ENCODE data around the gene DLX5.

Gene DLX5

DNA sequence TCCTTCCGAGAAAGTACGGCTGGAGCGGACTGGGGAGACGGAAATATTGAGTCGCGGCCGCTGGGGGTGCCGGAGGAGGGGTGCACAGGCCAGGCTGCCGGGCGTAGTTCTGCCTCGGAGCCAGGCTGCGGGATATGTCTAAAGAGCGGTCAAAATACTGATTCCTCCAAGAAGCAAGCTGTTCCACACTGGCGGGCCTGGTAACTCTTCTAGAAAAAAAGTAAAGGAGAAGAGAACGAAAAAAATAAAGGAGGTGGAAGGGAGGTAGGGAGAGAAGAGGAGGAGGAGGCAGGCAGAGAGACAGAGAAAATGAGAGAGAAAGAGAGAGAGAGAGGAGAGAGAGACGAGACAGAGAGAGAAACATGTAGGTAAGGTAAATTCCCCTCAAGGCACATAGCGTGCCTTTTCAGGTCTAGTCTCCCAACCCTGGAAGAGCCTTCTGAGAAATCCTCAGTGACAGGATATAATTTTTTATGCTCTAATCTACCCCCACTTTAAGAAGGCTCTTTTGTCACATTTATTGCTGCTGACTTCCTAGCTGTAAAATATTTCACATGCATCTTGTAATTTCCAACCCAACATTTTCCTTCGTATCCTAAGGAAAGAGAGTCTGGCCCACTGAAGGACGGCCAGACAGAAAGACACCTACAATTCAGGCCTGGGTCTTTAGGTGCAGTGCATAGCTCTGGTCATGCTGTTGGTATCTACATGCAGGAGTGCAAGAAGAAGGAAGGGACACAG lies 5.7 kb downstream of the DLX5 start:
- no peak for DNase-seq (ENCODE audit: low read depth in 1 of 2, low spot score in 1 of 2)

DNA sequence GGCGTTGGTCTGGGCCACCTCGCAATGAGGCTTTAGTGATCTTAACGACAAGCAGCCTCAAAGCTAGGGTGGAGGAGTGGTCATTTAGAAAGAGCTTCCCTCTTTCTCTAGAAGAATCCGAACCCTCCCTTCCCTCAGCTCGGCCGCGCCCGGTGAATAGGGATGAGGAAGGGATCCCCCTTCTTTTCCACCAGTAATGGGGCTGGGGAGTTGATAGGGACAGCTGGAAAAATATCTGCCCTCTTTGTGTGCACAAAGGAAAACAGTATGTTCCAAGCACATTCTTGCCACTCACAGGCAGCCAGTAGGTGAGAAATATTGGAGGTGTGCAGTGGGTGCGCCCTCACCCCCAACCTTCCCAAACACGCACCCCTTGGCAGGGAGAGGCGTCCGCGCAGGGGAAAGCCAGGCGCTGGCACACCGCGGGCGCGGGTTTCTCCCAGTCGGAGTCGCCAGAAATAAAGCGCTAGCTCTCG lies 6.5 kb downstream of the DLX5 start:
- DNase-seq (ENCODE audit: low read depth in 1 of 2, low spot score in 1 of 2), result no peak

GRCh38 chr7:97017192-97018125 lies 7.2 kb downstream of the DLX5 start:
- no peak for DNase-seq (ENCODE audit: low read depth in 1 of 2, low spot score in 1 of 2)

DNA sequence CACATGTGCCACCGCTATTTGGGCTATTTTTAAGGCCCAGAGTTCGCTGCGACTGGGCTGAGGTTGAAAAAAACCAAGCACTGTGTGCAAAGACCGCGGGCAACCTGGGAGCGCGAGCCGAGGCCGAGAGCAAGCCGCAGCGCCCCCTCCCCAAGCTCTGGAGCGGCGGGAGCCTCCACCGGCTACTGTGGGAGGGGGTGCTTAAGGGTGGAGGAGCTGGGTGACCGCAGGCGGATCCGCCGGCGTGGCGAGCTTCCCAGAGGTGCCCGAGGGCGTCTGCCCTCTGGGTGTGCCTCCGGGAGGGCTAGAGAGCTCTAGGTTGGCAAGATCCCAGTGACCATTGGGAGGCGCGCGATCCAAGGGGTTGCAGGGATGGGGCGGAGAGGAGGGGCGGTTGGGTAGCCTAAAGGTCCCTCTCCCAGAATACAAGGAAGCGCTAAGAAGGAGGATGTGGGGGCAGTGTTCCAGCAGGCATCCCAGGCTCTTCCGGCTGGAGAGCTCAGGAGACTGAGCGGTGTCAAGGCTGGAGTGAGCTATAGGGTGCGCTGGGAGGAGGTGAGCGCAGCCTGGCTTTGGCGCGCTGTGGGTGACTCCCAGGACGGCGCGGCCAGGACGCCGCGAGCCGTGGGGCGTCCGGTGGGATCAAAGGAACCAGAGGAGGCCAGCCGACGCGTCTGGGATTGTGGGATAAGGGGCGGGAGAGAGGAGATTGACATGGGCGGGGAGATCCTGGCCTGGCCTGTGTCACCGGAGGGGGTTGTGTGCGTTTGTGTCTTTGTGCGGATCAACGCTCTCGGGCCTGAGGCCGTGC lies 8.0 kb downstream of the DLX5 start:
- no peak for DNase-seq (ENCODE audit: low read depth in 1 of 2, low spot score in 1 of 2)

- no peak for DNase-seq (ENCODE audit: low read depth in 1 of 2, low spot score in 1 of 2)
Measured at GRCh38 chr7:97015756-97016380, 8.8 kb downstream of the DLX5 start.

DNA sequence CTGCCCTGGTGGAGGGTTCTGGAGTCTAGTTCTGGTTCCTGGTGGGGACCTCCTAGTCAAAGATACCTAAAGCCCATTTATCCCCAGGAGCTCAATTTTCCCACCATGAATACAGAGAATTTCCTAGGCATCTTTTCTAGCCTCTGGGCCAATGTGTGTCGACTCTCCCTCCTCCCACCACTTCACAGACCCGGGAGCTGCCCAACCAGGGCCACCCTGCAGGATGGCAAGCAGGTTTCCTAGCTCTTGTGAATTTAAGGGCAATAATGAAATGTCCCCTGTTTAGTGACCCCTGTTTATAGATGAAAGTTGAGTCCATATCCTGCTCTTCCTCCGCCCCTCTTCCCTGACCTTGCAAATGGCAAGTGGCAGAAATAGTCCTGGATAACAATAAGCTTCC lies 9.4 kb downstream of the DLX5 start:
- no peak for DNase-seq (ENCODE audit: low read depth in 1 of 2, low spot score in 1 of 2)

- no peak for DNase-seq (ENCODE audit: low read depth in 1 of 2, low spot score in 1 of 2)
Measured at GRCh38 chr7:97014145-97014750, 10.4 kb downstream of the DLX5 start.

DNA sequence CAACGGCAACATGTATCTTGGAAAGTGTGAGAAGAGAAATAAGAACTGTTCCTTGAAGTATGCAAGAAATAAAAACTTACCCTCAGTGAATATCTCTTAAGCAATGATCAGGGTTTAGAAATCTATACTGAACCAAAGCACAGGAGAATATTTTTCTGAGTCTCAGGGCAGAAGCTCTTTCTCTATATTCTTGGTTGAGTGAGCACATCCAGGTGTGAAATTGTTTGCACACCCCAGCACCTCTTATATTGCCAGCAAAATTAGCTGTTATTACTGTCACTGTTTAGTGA lies 10.8 kb downstream of the DLX5 start:
- DNase-seq (ENCODE audit: low read depth in 1 of 2, low spot score in 1 of 2), result no peak

DNA sequence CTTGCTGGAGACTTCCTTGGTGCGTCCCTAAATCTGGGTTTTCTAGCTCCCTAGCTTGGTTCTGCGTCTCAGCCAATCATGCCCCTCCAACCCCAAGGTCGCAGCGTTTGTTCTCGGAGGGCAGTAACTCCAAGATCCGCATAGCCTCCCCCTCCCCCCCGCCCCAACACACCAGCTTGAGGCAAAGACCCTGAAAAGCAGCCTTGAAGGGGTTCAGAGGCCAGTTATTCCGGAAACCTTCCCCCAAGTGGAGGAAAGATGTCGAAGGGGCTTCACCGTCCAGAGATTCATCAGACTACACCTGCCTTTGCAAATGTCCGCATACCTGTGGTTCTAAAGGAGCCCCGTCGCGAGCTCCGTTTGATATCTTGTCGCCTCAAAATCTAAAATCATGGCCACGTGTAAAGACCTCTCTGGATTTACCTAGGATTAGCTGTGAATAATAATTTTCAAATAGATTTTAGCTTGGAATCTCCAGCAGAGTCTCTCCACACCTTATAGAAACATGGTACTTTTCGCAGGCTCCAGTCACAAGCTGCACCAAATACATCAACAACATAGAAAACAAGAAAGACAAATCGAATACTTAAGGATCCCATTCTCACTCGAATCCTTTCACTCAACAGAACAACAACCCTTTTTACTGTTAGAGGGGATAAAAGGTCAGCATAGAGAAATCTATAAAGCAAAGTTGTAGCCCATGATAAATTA lies 11.3 kb downstream of the DLX5 start:
- DNase-seq (ENCODE audit: low read depth in 1 of 2, low spot score in 1 of 2), result no peak

DNA sequence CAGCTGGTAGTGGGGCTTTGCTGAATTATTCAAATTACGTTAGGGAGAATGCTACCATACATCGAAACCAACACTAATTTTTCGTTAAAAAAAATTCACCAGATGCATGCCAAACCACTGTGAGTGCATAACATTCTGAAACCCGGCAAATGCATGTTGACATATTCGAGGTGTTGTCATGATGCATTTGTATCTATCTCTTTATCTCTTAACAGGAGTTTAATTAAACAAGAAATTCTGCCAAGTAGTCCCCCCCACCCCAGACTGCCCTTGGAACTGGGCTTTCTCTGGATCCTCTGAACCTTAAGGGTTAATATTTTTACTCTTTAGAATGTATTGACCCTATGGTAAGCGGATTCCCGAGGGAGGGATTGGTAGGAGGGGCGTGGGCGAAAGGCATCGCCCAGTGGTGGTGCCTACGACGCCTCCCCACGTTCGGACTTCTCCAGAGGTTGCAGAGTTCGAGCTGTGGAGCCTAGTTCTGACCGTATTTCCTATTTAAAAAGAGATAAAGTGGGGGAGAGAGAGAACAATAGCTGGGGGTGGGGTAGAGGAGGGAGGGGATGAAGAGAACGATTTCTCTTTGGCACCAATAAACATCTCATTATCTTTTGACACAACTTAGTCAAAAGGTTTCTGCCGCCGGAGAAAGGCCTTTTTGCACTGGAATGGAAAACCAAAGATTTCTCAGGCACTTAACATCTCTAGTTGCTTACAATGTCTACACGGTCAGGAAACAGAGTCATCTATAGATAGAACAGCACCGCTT lies 12.1 kb downstream of the DLX5 start:
- DNase-seq (ENCODE audit: low read depth in 1 of 2, low spot score in 1 of 2), result no peak

GRCh38 chr7:97011536-97012364 lies 12.9 kb downstream of the DLX5 start:
- DNase-seq (ENCODE audit: low read depth in 1 of 2, low spot score in 1 of 2), result no peak

DNA sequence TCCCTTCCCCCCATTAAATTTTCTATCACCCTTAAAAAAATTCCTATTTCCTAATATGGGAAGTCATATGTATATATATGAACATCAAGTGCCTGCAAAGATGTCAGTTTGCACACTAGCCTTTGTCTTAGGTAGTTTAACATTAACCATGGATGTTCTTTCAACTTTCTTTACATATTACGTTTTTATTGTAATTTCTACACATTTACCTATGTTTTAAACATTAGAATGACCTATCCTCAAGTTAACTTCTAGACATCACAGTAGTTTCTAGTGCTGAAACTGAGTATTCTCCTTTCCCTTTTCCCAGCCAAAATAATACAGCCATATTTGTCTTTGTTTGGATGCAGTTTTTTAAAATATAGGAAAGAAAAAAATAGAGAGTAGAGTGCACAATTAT lies 13.5 kb downstream of the DLX5 start:
- DNase-seq (ENCODE audit: low read depth in 1 of 2, low spot score in 1 of 2), result no peak

DNA sequence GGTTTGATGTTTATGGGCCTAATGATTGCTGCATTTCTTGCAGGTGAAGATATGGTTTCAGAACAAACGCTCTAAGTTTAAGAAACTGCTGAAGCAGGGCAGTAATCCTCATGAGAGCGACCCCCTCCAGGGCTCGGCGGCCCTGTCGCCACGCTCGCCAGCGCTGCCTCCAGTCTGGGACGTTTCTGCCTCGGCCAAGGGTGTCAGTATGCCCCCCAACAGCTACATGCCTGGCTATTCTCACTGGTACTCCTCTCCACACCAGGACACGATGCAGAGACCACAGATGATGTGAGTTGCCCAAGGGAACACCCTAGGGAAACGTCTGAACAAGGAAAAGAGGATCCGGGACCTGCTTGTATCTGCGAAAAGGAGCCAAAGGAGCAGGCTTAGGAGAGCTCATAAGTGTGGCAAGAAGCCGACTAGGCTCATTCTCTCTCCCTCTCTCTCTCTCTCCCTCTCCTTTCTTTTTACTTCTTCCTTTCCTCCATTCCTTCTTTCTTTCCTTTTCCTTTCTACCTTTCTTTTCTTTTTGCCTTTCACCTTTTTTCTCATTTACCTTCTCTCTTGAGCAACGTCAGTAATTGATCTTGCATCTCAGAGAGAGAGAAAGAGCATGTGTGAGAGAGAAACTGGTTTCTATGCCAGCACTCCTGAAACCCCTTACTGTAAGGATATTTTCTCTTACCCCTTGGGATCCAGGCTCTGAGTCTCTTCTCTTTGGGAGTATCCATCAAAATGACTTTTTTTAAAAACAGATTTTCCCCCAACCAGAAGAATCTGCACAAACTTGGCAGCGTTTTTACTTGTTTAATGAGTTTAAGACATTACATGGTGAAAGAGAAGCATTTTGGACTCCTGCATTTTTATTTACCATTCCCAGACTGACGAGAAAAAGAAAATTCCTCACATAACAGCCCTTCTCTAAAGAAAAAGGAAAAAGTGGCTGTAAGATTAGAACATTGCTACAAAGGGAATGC lies 14.6 kb downstream of the DLX5 start:
- no peak for DNase-seq (ENCODE audit: low read depth in 1 of 2, low spot score in 1 of 2)

GRCh38 chr7:97008275-97008917 lies 16.2 kb downstream of the DLX5 start:
- no peak for DNase-seq (ENCODE audit: low read depth in 1 of 2, low spot score in 1 of 2)

DNA sequence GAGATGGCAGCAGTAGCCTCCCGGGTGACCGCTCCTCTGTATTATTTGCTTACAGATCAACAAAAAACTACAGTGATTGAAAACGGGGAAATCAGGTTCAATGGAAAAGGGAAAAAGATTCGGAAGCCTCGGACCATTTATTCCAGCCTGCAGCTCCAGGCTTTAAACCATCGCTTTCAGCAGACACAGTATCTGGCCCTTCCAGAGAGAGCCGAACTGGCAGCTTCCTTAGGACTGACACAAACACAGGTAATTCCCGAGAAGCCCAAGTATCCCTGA lies 17.1 kb downstream of the DLX5 start:
- DNase-seq (ENCODE audit: low read depth in 1 of 2, low spot score in 1 of 2), result no peak

DNA sequence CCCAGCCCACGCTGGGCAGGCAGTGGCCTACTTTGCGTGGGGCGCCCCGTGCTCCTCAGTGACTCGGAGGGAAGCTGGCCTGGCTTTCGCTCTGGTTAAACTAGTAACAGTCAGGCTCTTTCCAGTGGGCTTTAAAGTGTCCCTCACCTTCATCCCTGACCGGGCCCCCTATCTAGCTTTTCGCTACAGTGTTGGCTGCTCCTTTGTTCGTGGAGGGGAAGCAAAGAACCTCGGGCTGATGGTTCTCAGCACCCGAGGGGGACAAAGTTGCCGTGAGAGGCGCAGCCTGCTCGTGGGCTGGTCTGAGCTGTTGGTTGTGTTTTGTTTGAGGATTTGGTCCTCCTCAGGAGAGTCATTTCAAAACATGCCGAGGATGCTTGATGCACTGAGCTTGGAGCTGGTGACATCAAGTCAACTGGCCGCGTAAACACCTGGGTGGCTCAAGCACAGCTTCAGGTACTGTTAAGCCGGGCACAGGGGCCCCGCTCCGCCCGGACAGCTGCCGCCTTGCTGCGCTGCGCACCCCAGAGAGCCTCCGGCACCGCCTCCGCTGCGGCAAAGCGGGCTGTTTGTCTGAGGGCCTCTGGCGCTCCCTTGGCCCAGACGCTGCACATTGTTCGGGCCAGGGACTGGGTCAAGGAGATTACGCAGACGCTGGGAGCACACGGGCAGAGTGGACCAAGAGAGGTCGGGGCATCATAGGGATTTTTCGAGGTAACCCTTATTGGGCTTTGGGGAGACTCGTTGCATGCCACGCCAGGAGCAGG lies 17.6 kb downstream of the DLX5 start:
- no peak for DNase-seq (ENCODE audit: low read depth in 1 of 2, low spot score in 1 of 2)

Data from stimulated activated CD4-positive, alpha-beta T cell treated with anti-CD3 and anti-CD28 coated beads, Interleukin-15, amount 100 ng/mL, for 1 hour (primary cell).